ENCODE results near the gene UBFD1.
"Not testable (repeated sequence)": the region's sequence is repeated elsewhere in the genome, so short reads cannot be mapped to it uniquely, and the experiment has no call there.

UBFD1 gene, protein sequence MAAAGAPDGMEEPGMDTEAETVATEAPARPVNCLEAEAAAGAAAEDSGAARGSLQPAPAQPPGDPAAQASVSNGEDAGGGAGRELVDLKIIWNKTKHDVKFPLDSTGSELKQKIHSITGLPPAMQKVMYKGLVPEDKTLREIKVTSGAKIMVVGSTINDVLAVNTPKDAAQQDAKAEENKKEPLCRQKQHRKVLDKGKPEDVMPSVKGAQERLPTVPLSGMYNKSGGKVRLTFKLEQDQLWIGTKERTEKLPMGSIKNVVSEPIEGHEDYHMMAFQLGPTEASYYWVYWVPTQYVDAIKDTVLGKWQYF

DNA sequence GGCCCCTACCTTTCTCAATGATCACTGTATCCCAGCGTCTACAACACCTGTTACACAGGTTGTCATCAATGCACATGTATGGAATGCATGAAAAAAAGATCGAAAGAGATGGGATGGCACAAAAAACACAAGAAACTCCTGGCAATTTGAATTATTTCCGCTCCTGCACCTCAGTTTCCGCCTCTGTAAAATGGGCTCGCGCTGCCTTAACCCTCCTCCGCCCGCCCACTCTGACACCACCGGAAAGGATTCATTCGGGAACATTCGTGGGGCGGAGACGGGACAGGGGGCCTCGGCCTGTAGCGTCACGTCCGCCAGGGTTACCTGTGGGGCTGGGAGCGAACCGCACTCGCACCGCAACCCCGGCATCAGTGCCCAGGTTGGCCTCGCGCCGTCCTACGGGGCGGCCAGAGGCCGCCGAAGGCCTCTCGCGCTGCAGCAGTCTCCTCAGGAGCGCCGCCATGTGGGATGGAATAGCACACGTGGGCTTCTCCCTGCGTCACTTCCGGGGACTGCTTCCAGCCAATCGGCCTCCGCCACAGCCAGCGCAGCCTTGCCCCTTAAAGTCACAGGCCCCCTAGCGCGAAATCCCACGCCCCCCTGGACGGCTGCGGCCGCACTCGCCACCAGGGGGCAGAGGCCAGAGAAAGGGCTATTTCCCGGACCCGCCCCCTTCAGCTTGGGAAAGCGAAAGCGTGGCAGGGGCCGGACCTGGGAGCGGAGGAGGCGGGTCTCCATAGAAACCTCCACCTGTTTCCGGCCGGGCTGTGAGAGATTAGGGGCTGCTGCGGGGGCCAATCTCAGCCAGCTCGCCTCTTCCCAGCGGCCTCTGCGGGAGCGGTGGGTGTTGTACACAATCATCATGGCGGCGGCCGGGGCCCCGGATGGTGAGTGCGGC is at the start of gene UBFD1, which contains the start of gene EARS2:
Gene UBFD1, plus strand, starts transcription at position 847 of the 898 bp plus-strand sequence. Its CDS starts 16 bp downstream, at position 863.
Gene EARS2, minus strand, starts transcription at position 470 of the 898 bp plus-strand sequence. Its CDS starts 7 bp downstream, at position 463.
- DNase-seq, result peak; percentile 97

DNA sequence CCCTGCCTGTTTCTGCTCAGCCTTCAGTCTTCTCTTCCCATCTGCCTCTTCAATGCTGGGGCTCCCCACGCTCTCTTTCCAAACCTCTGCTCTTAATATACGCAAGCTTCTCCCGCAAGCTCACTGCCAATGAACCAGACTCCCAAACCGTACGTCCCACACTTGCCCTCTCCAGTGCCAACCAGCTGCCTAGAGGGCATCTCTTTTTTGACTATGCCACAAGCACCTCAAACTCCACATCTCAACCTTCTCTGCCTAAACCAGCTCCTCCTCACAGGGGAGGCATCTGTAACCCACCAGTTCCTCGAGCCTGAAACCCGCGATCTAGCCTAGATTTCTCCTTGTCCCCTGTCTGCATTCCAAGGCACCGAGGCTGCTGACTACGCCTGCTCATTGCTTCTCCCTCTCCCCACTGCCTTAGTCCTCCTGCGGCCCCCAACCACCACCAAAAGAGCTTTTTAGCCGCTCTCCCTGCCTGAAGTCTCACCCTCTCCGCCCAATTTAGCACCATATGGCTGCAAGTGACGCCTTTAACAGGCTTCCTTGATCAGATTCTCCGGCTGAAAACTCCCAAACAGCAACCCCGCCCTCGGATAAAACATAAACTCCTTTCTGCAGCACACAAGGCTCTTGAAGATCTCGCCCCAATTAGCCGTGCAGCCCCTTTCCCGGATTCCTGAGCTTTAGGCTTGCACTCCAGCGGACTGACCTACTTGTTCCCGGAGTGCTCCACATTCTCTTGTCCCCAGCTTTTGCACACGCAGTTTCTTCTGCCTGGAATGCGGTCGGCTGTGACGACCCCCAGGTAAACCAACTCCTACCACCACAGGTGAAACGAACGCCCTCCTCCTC is 48.7 kb upstream of the UBFD1 start:
- DNase-seq, result no peak

DNA sequence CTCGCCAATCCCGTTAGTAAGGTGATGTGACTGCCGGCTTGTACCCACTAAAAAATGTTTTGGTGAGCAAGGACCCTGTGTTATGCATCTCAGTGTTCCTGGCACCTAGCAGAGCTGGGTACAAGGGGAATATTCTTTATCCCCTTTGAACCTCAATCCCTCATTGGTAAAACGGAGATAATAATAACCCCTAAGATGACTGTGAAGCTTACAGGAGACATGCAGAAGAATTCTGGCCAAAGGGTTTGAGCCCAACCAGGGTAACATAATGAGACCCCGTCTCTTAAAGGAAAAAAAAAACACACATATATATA is 48.1 kb upstream of the UBFD1 start:
- DNase-seq, result no peak

DNA sequence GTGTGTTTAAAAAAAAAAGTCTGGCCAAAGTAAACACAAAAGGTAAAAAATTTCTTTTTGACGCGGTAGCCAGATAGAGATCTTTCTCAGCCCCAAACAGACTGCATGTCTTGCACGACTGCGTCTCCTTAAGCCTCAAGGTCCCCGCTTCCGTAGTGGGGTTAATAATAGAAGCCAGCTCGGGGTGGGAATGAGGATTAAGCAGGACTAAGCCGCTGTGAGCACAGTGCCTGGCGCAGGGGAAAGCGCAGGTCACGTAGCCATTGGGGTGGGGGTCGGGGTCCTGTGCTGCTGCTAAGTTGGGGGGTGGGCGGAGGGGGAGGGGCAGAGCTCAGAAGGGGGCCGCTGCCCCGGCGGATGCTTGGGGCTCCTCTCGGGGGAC is 47.8 kb upstream of the UBFD1 start:
- no peak for DNase-seq

DNA sequence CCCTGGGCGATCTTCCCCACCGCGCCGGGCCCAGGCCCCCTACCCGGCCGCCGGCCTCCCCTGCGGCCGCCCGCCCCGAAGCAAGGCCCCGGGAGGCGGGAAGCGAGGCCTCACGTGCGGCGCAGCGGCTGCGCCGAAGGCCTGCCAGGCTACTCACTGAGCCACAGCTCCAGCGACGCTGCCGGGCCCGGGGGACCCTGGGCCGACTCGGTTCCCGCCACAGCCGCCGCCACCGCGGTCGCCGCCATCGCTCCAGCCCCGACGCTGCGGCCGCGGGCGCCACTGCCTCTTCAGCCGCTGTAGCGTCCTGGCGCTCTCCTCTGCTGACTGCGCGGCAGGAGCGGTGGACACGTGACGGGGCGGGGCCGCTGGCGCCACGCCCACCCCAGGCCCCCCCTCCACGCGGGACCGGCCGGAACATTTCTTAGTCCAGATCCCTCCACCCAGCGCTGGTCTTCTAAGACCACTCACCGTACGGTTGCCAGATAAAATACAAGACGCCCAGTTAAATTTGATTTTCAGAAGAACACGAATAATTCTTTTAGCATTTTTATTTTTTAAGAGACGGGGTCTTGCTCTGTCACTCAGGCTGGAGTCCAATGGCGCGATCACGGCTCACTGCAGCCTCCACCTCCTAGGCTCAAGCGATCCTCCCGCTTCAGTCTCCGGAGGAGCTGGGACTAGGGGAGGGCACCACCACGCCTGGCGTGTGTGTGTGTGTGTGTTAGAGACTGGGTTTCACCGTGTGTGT is 47.2 kb upstream of the UBFD1 start, which contains the start of gene GGA2:
Gene GGA2, minus strand, starts transcription at position 331 of the 751 bp plus-strand sequence. Its CDS starts 83 bp downstream, at position 248.
- DNase-seq, result peak; percentile 66

DNA sequence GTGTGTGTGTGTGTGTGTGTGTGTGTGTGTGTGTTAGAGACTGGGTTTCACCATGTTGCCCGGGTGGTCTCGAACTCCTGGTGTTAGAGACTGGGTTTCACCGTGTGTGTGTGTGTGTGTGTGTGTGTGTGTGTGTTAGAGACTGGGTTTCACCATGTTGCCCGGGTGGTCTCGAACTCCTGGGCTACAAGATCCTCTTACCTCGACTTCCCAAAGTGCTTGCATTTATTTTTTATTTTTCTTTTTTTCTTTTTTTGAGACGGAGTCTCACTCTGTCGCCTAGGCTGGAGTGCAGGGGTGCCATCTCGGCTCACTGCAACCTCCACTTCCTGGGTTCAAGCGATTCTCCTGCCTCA is 46.6 kb upstream of the UBFD1 start:
- DNase-seq, result not testable (repeated sequence)

DNA sequence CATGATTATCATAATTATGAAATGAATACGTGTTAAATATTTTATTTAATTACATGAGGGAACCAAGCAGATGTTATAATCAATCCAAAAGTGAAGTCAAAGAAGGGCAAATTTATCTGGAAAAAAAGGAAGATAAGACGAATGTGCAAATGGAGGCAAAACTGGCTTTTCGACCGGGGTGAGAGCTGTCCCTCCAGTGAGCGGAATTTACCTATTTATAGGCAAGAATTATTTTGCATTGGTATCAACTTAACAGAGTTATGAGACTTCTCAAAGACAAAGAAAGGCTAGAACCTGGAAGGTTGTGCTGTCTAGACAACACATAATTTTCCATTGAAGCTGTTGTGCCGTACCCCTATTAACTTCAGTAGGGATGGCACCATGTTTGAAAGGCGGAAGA is 45.8 kb upstream of the UBFD1 start:
- no peak for DNase-seq

DNA sequence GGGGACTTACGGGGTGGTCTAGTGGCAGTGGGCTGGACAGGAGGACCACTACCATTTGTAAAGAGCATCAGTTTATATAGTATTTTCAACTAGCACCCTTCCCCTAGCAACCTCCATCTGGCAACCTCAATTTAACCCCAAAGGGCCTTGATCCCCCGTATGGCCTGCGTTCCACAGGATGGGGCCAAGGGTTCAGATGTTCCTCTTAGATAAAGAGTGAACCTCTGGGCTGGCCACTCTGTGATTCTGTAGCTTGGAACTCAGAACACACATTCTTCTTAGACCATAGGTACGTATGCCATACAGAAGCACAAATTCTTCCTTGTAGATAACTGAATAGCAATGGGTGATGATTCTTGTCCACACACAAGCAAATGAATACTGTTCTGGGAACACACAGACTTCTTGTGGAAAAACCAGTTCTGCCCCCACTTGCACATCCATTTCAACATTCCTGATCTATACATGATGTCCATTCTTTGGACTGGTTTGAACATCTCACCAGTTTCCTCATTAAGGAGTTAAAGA is 45.3 kb upstream of the UBFD1 start:
- no peak for DNase-seq

DNA sequence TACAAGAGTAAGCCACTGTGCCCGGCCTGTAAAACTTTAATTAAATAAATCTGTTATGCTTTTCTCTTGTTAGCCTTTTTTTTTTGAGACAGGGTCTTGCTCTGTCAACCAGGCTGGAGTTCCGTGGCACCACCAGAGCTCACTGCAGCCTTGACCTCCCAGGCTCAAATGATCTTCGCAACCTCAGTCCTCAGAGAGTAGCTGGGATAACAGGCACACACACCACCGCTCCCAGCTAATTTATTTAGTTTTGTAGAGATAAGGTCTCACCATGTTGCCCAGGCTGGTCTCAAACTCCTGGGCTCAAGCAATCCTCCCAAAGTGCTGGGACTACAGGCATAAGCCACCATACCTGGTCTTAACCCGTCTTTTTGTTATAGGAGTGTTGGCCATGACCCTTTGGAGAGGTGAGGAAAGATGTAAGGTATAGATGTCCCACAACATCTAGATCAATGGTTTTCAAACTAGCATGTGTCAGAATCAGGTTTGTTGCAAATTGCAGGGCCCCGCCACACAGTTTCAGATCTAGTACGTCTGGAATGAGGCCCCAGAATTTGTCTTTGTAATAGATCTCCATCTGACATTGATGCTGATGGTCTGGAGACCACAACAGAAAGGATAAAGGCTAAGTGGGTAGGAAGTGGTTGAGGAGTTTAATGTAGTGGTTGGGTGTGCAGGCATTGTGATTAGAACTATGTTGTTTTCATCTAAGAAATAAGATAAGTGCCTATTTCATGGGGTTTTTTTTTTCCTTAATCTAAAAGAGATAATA is 43.0 kb upstream of the UBFD1 start:
- no peak for DNase-seq

DNA sequence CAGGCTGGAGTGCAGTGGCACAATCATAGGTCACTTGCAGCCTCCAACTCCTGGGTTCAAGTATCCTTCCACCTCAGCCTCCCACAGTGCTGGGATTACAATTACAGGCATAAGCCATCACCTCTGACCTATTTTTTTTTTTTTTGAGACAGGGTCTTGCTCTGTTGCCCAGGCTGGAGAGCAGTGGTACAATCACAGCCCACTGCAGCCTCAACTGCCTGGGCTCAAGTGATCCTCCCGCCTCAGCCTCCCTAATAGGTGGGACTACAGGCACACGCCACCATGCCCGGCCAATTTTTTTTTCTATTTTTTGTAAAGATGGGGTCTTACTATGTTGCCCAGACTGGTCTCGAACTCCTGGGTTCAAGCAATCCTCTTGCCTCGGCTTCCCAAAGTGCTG is 41.6 kb upstream of the UBFD1 start:
- no peak for DNase-seq

DNA sequence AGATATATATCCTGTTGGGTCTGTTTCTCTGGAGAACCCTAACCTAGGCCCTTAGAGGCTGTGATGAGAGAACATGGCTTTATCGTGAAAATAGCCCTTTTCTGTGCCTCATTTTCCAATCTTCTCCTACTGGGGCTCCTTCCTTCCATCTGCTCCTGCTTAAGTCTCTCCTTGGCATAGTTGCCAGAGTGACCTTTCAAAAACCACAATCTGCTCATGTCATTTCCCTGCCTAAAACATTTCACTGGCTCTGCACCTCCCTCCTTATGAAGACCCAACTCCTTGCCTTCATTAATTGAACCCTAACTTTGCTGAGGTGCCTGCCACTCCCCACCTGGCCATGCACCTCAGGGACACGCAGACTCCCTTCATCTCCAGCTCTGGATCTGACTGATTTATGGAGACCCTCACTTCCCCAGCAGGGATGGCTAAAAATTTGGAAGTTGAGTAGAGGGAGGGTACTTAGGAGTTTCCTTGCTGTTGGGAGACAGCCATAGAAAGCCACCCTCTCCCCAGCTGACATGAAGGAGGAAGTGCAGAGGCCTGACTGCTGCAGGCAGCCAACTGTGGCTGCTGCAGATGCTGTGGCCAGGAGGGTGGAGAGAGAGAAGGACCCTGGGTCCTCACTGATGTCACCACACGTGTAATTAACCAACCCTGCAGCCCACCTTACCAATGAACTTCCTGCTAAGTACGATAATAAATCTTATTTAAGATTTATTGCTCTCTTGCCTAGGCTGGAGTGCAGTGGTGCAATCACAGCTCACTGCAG is 41.0 kb upstream of the UBFD1 start:
- no peak for DNase-seq

DNA sequence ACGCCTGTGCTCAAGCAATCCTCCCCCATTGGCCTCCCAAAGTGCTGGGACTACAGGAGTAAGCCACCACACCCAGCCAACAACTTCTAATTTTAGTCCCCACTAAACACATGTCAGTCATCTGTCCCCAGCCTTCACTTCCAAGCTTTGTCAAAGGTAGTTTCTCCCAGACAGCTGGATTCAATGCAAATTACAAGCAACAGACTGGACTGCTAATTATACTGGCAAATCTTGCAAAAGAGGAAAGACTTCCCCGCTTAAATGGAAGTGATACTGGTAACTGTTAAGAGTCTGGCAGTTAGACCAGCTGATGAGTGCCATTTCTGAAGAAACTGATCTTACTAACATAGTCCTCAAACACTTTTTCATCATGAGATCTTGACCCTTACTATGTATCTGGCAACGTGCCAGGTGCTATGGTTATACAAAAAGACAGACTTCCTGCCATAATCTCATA is 39.1 kb upstream of the UBFD1 start:
- DNase-seq, result no peak

DNA sequence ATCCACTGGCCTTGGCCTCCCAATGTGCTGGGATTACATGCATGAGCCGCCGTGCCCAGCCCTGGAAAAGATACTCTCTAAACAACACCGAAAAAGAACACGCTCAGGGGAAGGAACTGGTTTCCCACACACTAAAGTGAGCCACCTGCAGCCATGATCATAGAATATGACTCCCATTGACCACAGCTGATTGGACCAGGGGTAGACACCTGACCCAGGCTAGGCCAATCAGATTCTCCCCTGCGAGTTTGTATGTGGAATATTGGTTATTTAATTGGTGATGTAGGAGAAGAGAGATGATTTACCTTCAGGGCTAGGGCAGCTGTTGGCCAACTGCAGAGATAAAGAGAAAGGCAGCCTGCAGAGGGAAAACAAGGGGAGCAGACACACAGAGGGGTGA is 38.2 kb upstream of the UBFD1 start:
- DNase-seq, result no peak

DNA sequence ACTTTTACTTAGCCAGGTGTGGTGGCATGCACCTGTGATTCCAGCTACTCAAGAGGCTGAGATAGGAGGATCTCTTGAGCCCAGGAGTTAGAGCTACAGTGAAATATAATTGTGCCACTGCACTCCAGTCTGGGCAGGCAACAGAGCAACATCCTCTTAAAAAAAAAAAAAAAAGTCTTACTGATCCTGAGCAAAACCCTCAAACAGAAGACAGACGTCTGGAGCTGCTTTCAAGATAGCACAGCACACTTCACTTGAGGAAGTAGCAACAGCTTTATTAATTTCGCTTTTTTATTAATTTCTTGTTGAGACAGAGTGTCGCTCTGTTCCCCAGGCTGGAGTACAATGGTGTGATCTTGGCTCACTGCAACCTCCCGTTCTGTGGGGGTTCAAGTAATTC is 37.0 kb upstream of the UBFD1 start:
- no peak for DNase-seq

DNA sequence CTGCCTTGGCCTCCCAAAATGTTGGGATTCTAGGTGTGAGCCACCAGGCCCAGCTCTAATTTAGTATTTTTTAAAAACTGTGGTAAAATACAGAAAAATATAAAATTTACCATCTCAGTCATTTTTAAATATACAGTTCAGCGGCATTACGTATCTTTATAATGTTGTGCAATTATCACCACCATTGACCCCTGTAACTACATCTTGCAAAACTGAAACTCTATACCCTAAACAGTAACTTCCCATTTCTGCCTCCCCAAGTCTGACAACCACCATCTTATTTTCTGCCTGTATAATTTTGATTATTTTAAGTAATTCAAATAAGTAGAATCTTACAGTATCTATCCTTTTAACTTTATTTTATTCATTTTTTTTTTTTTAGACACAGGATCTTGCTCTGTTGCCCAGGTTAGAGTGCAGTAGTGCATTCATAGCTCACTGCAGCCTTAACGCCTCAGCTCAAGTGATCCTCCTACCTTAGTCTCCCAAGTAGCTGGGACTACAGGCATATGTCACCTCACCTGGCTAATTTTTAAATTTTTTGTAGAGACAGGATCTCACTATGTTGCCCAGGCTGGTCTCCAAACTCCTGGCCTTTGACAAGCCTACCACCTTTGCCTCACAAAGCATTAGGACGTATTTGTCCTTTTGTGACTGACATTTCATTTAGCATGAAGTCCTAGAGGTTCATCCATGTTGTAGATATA is 36.3 kb upstream of the UBFD1 start:
- DNase-seq, result no peak

DNA sequence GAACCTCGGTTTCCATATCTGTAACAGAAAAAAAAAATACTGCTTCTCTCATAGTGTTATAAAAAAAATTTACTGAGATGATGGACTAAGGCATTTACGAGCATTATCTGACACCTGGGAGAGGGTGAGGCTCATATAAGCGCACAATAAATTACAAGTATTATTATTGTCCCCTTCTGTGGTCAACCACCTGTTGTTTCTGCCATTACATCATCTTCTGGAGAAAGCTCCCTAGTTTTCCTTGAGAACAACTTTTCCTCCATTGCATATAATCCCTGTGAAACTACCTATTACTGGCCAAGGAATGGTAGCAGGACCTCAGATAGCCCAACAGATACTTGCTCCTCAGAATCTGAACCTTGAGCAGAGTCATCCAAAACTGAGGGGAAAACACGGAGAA is 35.6 kb upstream of the UBFD1 start:
- no peak for DNase-seq

DNA sequence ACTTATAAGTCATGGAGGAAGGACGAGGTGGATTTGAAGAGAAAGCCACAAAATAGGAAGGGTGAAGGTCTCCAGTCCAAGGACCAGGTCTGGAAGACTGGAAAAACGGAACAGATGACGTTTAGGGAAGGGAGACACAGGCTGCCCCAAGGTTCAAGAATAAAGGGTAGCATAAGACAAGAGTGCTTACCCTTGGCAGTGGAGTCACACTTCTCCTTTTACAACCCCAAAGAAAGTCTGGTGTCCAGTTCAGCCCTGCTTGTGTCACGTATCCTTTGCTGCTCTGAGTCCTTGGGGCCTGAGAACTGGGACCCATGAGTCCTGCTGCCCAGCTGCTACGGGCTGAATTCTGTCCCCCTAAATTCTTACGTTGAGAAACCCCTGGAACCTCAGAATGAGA is 34.2 kb upstream of the UBFD1 start:
- no peak for DNase-seq

DNA sequence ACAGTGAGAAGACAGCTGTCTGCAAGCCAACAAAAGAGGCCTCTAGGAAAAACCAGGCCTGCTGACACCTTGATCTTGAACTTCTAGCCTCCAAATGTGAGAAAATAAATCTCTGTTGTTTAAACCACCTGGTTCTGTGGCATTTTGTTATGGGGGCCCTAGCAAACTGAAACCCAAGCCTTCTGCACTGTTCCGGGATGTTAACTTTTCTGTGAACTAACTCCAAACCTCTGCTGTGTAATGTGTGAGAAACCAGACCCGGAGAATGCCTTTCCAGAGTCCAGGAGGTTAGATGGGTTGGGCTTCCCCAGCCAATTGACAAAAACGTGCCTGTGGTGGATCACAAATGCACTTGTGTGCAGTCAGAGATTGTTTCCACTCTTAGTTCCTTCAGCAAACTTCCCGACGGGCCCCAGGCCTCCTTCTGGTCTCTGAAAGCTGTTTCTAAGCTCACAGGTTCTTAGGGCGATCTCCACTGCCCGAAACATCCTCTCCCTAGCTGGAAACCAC is 33.6 kb upstream of the UBFD1 start:
- no peak for DNase-seq

DNA sequence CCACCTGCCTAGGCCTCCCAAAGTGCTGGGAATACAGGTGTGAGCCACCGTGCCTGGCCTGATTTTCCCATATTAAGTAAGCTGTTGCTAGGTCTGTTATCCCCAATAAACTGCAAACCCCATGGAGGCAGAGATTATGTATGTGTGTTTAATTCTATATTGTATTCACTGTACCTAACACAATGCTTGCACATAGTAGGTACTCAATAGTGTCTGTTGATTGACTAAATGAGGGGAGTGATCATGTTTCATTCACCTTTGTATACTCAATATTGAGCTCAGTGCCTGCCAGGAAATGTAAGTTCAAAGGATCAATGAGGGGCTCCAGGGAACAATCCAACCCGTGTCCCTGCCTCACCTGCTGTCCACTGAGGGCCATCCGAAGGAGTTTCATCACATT is 32.6 kb upstream of the UBFD1 start:
- no peak for DNase-seq

All from stimulated activated naive CD4-positive, alpha-beta T cell treated with Interleukin-2 at 50 U/mL for 16 hours (primary cell).